Testis (tissue), 3 donors: ENCODE measurements around the gene ARID1B. TPM values are rescaled to one million over a fixed set of nuclear protein-coding genes. Genes with fewer than 3 reads are reported as not detected.

Experiments used
- DNase-seq: peaks from one replicate; pipeline ENCODE4 v3.0.0-alpha.2; 2019
- H3K27ac ChIP-seq, 2 donors: fragments of 200-600 bp; sonication (generic); one replicate each; pipeline ENCODE4 v1.5.1; 2019
- H3K27me3 ChIP-seq: fragments of 200-600 bp; sonication (generic); one replicate; pipeline ENCODE4 v1.5.1; 2019
- H3K36me3 ChIP-seq: fragments of 200-600 bp; sonication (generic); one replicate; pipeline ENCODE4 v1.5.1; 2017; ENCODE audit warnings: low read depth; ENCODE audit errors: missing control alignments
- H3K4me1 ChIP-seq: fragments of 200-600 bp; sonication (generic); one replicate; pipeline ENCODE4 v1.5.1; 2019
- H3K4me3 ChIP-seq, 2 donors: fragments of 200-600 bp; sonication (generic); one replicate each; pipeline ENCODE4 v1.5.1; 2017 to 2019
- H3K9me3 ChIP-seq: fragments of 200-600 bp; sonication (generic); one replicate; pipeline ENCODE4 v1.5.1; 2017
- CTCF ChIP-seq, 3 experiments: fragments of 450-650 bp in 2 of 3; fragments of 200-600 bp in 1 of 3; sonication (generic) in 1 of 3; IDR thresholded peaks; one replicate each; pipeline ENCODE4 v1.5.1; 2016 to 2019; ENCODE audit warnings: antibody characterized with exemption in 3 of 3, mild to moderate bottlenecking in 2 of 3, moderate library complexity in 1 of 3
- POLR2A ChIP-seq: fragments of 450-650 bp; IDR thresholded peaks from one replicate; pipeline ENCODE4 v1.6.1; 2017; ENCODE audit warnings: antibody characterized with exemption, mild to moderate bottlenecking, moderate library complexity
- WGBS, 2 donors: methylation state at CpG; one replicate each; pipeline ENCODE4 v1.1.5; 2018; 5-methylcytosine and 5-hydroxymethylcytosine counted together
- intact Hi-C: fragments of 100-400 bp; cut with DNase I; formaldehyde crosslinking; loops from one replicate; pipeline ENCODE4 v1.15.1; 2023; ENCODE audit warnings: low total_unique reads
- polyA plus RNA-seq: library from polyadenylated mRNA; stranded (reverse); fragments of 350-450 nt; fragmentation: Illumina TruSeq; extraction: RNeasy Lipid Tissue Mini Kit (QIAGEN cat#74804); gene quantifications from one replicate; pipeline ENCODE4 v1.2.3, GENCODE V29; 2014; ENCODE audit warnings: low read depth, low replicate concordance; ENCODE audit not compliant: insufficient read depth
- total RNA-seq, 2 donors: library from RNA; depleted of rRNA; stranded (reverse); fragments of >200 nt; gene quantifications; one replicate each; pipeline ENCODE4 v1.2.3, GENCODE V29; 2016

Gene ARID1B
- total and polyA plus RNA-seq, 3 donors from 2014 or later: 26.2 to 126 (median 103) TPM

GRCh38 chr6:157203764-157204163 is 426.6 kb downstream of the ARID1B start:
- 95 to 96% methylated on average over 6 of the region's 6 CpGs for WGBS, 2 donors
- intact Hi-C loops: no loop called here
- TF ChIP-seq POLR2A: no peak
- no peak for TF ChIP-seq CTCF (IDR thresholded peaks at IDR 0.05)
- Histone ChIP-seq H3K4me3 (no peak overlapping the region), H3K4me1 (no peaks in the 10 kb centered on the region), H3K9me3 (no peaks in the 10 kb centered on the region), H3K27ac (no peak overlapping the region), H3K36me3 (no peaks in the 10 kb centered on the region), H3K27me3 (no peaks in the 10 kb centered on the region)
- no peak for DNase-seq

GRCh38 chr6:157205473-157206358 is 428.5 kb downstream of the ARID1B start:
- Histone ChIP-seq H3K4me3 (no peak overlapping the region), H3K27me3 (no peaks in the 10 kb centered on the region), H3K9me3 (no peaks in the 10 kb centered on the region), H3K36me3 (no peaks in the 10 kb centered on the region), H3K27ac (no peak overlapping the region), H3K4me1 (no peaks in the 10 kb centered on the region)
- TF ChIP-seq CTCF (IDR thresholded peaks at IDR 0.05) (no peak), POLR2A (no peak)
- intact Hi-C loops: no loop called here
- 64 to 80% methylated on average over 11 of the region's 11 CpGs for WGBS, 2 donors
- no peak for DNase-seq

GRCh38 chr6:157206359-157206815 is 429.2 kb downstream of the ARID1B start:
- DNase-seq: no peak
- Histone ChIP-seq H3K4me3 (no peak overlapping the region), H3K27ac (no peak overlapping the region), H3K4me1 (no peaks in the 10 kb centered on the region), H3K36me3 (no peaks in the 10 kb centered on the region), H3K27me3 (no peaks in the 10 kb centered on the region), H3K9me3 (no peaks in the 10 kb centered on the region)
- TF ChIP-seq POLR2A (no peak), CTCF (IDR thresholded peaks at IDR 0.05) (no peak)
- intact Hi-C loops: no loop called here
- WGBS, 2 donors: 93 to 95% methylated on average over 23 of the region's 23 CpGs

- Histone ChIP-seq H3K36me3 (no peaks in the 10 kb centered on the region), H3K27me3 (no peaks in the 10 kb centered on the region), H3K4me1 (no peaks in the 10 kb centered on the region), H3K27ac (no peak overlapping the region), H3K9me3 (no peaks in the 10 kb centered on the region), H3K4me3 (no peak overlapping the region)
- 95 to 97% methylated on average over 14 to 15 of the region's 15 CpGs for WGBS, 2 donors
- no peak for TF ChIP-seq CTCF (IDR thresholded peaks at IDR 0.05)
- TF ChIP-seq POLR2A: no peak
- intact Hi-C loops: no loop called here
- DNase-seq: no peak
These were observed 430.4 kb downstream of the ARID1B start for GRCh38 chr6:157207521-157208076.
